Femur (tissue), 1 donor: ENCODE data around the gene KANK2.
"Not testable (repeated sequence)": the region's sequence is repeated elsewhere in the genome, so short reads cannot be mapped to it uniquely, and the experiment has no call there.

Experiments
- DNase-seq: peaks from one replicate; pipeline ENCODE4 v3.0.0-alpha.2; 2017

The KANK2 gene

GRCh38 chr19:11137542-11138384 is 59.6 kb downstream of the KANK2 start:
- peak; percentile 93 for DNase-seq

GRCh38 chr19:11136400-11137101 is 60.8 kb downstream of the KANK2 start:
- DNase-seq: no peak

- DNase-seq: no peak
Measured at GRCh38 chr19:11131471-11131870, 65.9 kb downstream of the KANK2 start.

GRCh38 chr19:11130824-11131455 is 66.4 kb downstream of the KANK2 start:
- peak; percentile 84 for DNase-seq

GRCh38 chr19:11127905-11128304 is 69.4 kb downstream of the KANK2 start:
- DNase-seq: no peak

GRCh38 chr19:11125994-11126685 is 71.2 kb downstream of the KANK2 start:
- peak; percentile 84 for DNase-seq

- not testable (repeated sequence) for DNase-seq
Measured at GRCh38 chr19:11124157-11124556, 73.2 kb downstream of the KANK2 start.

- DNase-seq: no peak
Measured at GRCh38 chr19:11123114-11123513, 74.2 kb downstream of the KANK2 start.

GRCh38 chr19:11121963-11122362 is 75.4 kb downstream of the KANK2 start:
- not testable (repeated sequence) for DNase-seq

GRCh38 chr19:11116507-11116906 is 80.8 kb downstream of the KANK2 start:
- DNase-seq: no peak

GRCh38 chr19:11115895-11116446 is 81.4 kb downstream of the KANK2 start:
- no peak for DNase-seq

- no peak for DNase-seq
Measured at GRCh38 chr19:11115042-11115441, 82.3 kb downstream of the KANK2 start.
